ENCODE measurements around the gene MMD. TPM values are rescaled to one million over a fixed set of nuclear protein-coding genes. Genes with fewer than 3 reads are reported as not detected.
"Not testable (repeated sequence)": the region's sequence is repeated elsewhere in the genome, so short reads cannot be mapped to it uniquely, and the experiment has no call there.

Gene MMD
- polyA plus RNA-seq, 3 donors = 4.0 to 87.5 (median 59.2) TPM

DNA sequence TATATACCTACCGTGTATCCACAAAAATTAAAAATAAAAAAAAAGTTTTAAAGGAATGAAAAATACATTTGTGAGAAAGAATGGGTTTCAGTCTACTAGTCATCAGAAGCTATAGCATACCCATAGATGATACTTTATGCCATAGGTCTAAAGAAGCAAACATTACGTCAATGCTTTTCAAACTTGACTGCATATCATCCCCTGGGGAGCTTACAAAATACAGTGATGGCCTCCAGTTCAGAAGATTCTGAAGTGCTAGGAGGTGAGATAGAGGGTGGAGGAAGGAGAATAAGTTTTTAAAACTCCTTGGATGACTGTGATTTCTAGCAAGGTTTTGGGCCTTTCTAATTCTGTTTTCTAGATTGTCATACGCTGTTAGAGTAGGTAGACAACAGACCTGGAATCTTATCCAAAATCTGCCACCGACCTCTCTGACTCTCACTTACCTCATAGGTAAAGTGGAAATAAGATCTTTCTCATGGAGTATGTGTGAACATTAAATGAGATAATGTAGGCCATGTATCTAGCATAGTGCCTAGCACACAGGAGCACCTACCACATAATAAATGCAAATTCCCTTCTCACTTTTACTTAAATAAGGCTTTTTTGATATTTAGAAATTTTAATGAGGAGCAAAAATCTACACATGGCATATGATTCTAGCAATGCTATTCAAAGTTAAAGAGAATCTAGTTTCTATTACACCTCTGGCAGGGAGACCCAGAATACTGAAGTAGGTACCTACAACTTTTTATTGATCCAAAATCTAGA lies 12.4 kb downstream of the MMD start:
- 92 to 96% (median 93%) methylated on average over 4 of the region's 4 CpGs for WGBS, 3 donors
- H3K27ac ChIP-seq (ENCODE audit: low read depth, low read length) = no peak overlapping the region

DNA sequence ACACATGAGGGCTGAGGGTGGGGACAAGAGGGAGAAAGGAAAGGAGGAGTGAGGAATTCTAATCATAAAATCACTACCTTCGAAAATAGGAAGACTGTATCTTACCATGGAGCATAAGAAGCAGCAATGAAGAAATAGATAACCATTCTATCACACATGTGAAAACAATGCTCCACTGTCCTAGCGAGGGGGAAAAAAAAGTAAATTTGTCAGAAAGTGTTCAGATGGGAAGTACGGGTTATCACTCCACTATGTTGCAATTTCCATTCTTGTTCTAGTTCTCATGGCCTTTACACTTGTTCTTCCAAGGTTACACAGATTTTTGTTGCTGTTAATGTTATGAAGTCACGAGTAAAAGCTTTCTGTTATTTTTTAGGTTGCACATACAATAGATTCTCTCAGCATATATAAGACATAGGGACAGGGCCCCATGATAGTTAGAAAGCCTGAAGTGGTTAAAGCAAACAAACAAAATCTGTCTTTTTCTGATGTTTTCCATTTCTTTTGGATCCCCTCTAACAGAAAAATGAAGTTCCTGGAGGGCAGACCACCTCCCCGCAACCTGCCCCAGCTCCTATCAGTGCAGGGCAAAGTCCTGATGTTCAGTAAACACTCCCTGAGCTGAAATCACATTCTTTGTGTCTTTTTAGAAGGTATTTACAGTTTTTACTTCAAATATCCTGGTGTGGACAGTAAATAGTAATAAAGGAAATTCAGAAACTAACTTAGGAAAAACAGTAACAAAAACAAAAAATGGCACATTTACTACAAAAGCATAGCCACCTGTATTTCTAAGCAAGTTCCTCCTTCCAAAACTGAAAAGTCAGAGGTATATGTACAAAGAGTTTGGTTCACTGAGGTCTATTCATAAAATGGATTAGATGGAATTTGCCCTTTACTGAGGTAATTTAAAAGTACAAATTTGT lies 13.7 kb downstream of the MMD start:
- H3K27ac ChIP-seq (ENCODE audit: low read depth, low read length) = no peak overlapping the region
- 43 to 74% (median 69%) methylated on average over 5 of the region's 5 CpGs for WGBS, 3 donors

DNA sequence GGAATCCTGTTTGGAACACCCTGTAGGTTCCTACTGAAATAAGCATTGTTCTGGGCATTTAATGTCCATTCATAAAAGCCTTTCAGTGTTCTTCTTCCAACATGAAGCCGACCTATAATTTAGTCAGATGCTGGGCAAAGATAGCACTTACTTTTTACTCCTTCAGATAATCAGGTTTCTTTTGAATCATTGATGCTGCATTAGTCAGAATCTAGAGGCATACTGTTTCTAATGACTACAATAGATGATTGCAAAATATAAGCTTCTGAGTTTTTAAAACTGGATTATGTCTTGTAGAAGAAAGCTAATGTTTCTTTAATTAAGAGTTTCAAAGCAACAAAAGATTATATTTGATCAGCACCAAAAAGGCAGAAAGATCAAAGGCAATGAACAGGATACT lies 16.0 kb downstream of the MMD start:
- no peak overlapping the region for H3K27ac ChIP-seq (ENCODE audit: low read depth, low read length)
- 93 to 99% (median 93%) methylated on average over 1 of the region's 1 CpG for WGBS, 3 donors

DNA sequence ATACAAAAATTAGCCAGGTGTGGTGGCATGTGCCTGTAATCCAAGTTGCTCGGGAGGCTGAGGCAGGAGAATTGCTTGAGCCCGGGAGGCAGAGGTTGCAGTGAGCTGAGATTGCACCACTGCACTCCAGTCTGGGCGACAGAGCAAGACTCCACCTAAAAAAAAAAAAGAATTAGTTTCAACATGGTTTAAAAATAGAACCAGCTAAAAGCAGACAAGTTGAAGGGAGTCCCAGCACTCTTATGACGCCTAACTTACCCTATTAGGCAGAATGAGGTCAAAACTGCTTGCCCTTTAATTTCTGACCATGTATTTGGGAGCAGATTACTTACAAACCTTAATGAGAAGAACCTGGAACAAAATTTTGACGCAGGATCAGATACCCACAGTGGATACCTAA lies 17.4 kb downstream of the MMD start:
- WGBS, 3 donors = 82 to 96% (median 83%) methylated on average over 5 of the region's 5 CpGs
- not testable (repeated sequence) for H3K27ac ChIP-seq (ENCODE audit: low read depth, low read length)

DNA sequence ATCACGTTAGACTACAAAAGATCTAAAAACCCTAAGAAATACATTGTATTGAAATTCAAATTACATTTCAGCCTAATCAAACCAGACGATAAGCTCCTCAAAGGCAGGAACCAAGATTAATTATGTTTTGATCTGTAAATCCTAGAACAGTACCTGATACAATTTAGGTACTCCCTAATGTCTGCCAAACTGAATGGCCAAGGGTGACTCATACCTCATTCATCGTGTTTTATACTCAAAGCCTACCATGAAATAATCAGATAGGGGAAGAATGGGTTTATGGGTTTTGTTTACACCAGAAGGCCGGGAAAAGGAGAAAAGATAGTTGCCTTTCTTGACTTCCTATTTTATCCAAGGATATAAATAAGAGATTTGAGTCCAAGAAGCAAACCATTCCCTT lies 19.3 kb downstream of the MMD start:
- no peak overlapping the region for H3K27ac ChIP-seq (ENCODE audit: low read depth, low read length)
- 83 to 91% (median 85%) methylated on average over 4 of the region's 4 CpGs for WGBS, 3 donors

DNA sequence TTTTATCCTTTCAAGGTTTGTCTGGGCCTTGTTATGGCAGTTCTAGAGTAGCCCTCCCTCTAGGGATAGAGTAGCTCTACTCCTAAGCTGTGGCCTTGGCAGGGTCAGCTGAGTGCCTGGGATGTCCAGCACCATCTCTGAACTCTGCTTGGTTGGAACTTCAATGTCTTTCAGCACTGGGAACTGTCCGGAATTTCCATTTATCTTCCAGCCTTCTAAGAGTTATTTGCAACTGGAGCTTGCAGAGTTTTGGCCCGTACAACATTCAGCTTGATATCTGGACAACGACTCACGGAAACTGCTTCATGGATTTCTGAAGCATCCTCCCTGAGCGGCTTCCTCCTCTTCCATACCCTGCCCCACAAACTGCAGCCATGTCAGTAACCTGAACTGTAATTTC lies 22.9 kb downstream of the MMD start:
- H3K27ac ChIP-seq (ENCODE audit: low read depth, low read length) = no peak overlapping the region
- 78 to 88% (median 81%) methylated on average over 5 of the region's 5 CpGs for WGBS, 3 donors

DNA sequence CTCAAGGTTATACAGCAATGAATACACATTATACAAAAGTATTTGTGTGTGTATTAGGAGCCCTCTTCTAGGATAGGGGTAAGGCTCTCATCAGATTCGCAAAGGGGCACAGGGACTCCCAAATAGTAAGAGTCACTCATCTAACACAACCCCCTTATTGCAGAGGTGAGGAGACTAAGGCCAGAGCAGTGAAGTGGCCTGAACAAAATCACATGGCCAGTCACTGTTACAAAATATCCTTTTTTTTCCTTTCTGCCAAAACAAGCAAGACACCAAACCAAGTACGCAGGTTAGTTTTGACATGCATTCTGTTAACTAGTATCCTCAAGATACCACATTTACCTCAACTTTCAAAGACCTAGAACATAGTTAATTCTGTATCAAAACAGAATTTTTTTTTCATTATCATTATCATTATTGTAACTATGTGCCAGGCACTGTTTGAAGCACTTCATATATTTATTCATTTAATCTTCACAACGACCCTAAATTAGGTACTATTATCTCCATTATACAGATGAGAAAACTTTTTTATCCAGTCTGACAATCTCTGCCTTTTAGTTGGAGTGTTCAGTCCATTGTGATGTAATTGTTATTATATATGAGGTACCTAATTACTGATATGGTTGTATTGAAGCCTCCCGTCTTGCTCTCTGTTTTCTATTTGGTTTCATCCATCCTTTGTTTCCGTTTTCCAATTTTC lies 25.7 kb downstream of the MMD start:
- H3K27ac ChIP-seq (ENCODE audit: low read depth, low read length) = no peak overlapping the region
- WGBS, 3 donors = 92 to 97% (median 94%) methylated on average over 5 of the region's 5 CpGs

DNA sequence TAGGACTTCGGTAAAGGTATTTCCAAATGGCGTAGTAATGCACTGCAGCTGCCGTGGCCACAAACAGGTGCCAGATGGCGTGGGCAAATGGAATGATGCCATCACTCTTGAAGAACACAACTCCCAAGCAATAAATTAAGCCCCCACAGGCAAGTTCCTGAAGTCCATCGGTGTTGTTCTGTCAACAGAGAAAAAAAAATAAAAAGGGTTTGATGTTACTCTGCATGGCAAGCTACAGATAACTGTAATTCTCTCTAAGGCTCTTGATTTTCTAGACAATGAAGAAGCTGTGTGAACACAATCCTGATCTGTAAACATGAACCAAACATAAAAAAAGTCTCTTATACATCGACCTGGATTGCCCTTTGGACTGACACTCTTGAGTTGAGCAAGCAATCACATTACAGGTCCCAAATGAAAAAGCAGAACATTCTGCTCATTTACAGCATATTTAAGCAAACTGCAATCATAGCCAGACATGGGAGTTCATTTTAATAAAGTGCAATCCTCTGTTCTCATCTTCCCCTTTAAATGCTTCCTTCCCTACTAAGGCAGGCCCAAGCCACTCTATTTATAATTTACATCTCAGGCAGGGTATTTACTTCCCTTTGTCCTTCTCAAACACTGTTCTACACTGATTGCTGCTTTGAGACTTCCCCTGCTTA lies 27.1 kb downstream of the MMD start:
- 66 to 80% (median 77%) methylated on average over 6 of the region's 6 CpGs for WGBS, 3 donors
- no peak overlapping the region for H3K27ac ChIP-seq (ENCODE audit: low read depth, low read length)

DNA sequence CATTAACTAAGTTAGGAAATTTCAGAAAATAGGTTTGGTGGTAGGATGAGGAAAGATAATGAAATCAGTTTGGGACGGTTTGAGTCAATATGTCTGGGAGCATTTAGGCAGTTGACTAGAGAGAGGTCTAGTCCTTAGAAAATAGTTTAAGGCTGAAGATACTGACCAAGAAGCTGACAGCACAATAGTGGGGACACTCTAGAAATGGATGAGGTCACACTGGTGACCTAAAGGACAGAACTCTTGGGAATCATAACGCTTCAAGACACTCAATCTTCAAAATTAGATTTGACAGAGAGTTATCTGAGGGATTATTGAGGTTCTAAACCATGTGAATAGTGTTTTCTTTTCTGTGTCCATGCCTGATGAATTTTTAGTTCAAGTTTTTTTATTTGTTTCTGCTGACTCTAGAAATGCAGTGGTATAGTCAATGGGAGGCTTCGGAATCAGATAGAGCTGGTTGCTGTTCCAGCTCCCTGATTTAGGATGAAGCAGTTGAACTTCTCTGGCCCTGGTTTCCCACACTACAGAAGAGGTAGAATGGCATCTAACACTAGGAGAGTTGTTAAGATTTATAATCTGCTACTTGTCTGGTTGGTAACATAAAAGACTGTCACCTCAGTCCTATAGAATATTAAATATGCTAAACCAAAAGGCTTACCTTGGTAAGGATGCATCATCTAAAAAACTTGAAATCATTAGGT lies 29.7 kb downstream of the MMD start:
- WGBS, 3 donors = 85 to 97% (median 93%) methylated on average over 3 of the region's 3 CpGs
- no peak overlapping the region for H3K27ac ChIP-seq (ENCODE audit: low read depth, low read length)

DNA sequence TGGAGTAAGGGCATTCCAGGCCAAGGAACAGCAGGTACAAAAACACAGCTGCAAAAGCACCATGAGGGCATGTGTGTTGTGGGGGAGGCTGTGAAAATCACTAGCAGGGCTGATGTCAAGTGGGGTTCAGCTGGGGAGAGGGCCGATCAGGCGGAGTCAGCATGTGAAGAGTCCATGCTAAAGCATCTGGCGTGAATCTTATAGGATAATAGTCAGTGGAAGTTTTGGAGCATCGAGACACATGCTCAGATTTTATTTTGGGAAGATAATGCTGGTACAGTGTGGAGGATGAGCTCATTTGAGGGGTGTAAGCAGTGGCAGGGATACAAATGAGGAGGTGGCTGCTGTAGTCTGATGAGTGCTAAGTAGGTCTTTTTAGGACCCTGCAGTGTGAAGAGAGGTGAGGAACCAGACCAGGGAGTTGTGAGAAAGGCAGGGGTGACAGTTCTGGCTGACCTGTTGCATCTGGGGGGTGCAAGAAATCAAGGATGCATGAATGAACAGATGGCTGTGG lies 30.3 kb downstream of the MMD start:
- H3K27ac ChIP-seq (ENCODE audit: low read depth, low read length) = no peak overlapping the region
- WGBS, 3 donors = 96 to 97% (median 96%) methylated on average over 4 of the region's 4 CpGs

DNA sequence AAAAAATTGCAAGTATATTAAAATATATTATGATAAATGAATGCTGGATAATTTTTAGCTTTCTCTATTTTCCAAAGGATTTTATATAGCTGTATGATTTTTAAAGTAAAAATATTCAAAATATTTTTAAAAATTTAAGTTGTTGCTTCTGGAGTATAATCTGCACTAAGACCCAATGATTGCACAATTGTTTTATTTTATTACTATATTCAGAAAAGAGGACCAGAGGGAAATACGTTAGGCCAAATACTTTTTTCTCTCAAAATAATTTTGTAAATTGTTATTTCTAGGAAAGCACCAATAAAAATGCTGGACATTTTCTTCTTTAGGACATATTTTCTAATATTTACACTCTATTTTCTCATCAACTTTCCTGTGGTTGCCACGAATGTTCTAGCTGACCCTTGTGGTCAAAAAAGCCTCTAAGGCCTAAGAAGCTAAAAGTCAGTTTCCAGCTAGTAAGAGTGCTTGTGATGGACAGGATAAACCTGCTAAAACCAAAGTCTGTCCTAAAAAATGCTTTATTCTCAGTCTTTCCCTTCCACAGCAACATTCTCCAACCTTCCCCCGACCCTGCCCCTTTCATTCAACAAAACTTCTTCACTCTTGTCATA lies 31.2 kb downstream of the MMD start:
- no peak overlapping the region for H3K27ac ChIP-seq (ENCODE audit: low read depth, low read length)
- 62 to 83% (median 82%) methylated on average over 3 of the region's 3 CpGs for WGBS, 3 donors

DNA sequence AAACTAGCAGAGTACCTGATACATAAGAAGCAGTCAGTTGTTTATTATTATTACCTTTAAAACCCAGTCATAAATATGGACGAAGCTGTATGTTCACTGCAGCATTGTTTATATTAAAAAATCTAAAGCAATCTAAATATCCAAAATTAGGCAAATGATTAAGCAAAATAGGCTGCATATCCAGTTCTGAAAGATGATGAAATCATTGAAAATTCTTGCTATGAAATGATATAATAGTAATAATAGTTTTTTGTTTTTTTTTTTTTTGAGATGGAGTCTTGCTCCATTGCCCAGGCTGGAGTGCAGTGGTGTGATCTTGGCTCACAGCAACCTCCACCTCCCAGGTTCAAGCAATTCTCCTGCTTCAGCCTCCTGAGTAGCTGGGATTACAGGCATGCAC lies 31.9 kb downstream of the MMD start:
- not testable (repeated sequence) for H3K27ac ChIP-seq (ENCODE audit: low read depth, low read length)
- 80 to 94% (median 93%) methylated on average over 1 of the region's 1 CpG for WGBS, 3 donors

DNA sequence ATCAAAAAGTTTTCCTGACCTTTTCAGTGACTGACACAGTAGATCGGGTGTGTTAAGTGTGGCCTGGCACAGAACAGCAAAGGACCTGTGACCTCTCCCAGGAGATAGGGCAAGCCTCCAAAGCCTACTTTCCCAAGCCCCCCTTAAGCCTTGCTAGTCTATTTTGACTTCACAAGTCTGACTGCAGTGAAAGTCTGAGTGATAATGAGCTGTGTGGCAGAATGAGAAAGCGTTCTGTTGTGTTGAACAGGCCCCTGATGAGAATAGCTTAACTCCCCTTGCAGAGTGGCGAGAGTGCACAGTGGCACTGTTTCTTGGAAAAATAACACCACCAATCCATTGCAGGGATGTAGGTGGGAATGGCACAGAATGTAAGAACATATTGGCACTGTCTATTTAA lies 32.8 kb downstream of the MMD start:
- H3K27ac ChIP-seq (ENCODE audit: low read depth, low read length) = no peak overlapping the region
- WGBS, 3 donors = 71 to 81% (median 78%) methylated on average over 3 of the region's 3 CpGs

DNA sequence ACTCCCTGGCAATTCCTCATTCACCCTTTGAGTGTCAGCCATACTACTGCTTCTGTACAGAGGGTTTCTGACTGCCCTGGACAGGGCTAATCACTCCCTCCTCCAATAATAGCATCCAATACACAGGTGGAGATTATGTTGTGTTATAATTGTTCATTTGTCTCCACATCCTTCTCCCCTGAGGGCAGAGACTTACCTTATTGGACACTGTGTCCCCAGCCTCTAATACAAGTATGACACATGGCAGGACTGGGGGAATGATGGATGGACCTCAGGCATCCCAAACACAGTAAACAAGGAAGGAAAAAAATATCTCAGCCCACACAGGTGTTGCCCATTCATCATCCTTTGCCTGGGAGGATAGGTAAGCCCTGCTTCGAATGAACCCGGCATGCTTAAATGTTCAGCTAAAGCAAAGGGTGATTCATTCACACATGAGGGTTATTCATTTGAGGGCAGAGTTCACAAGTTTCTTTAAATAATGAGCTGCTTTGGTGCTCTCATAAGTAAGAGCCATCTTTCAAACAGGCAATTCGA lies 34.8 kb downstream of the MMD start:
- WGBS, 3 donors = 49 to 80% (median 71%) methylated on average over 3 of the region's 3 CpGs
- no peak overlapping the region for H3K27ac ChIP-seq (ENCODE audit: low read depth, low read length)

DNA sequence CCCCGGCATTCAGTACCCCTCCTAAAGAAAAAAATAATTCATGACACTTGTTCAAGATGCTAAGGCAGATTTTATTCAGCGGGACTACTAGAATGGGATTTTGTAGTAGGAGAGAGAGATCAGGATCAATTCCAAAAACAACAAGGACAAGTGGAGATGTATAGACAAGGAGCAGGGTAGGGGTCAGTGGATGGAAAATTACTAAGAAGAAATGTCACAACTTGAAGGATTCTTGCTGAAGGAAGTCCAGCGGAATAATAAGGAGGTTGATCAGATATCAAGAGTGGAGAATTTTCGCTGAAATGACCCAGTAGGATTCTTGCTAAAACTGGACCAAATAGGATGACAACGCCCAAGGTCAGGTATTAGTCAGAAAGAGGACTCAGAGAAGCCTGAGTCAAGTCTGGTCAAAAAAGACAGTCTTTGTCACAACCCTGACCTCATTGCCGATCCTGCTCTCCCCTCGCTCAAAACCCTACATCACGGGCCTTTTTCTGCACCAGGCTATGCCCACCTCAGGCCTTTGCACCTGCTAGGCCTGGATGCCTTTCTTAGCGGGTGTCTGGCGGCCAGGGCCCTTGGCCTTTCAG lies 36.9 kb downstream of the MMD start:
- H3K27ac ChIP-seq (ENCODE audit: low read depth, low read length) = no peak overlapping the region
- 81 to 94% (median 88%) methylated on average over 10 of the region's 10 CpGs for WGBS, 3 donors

DNA sequence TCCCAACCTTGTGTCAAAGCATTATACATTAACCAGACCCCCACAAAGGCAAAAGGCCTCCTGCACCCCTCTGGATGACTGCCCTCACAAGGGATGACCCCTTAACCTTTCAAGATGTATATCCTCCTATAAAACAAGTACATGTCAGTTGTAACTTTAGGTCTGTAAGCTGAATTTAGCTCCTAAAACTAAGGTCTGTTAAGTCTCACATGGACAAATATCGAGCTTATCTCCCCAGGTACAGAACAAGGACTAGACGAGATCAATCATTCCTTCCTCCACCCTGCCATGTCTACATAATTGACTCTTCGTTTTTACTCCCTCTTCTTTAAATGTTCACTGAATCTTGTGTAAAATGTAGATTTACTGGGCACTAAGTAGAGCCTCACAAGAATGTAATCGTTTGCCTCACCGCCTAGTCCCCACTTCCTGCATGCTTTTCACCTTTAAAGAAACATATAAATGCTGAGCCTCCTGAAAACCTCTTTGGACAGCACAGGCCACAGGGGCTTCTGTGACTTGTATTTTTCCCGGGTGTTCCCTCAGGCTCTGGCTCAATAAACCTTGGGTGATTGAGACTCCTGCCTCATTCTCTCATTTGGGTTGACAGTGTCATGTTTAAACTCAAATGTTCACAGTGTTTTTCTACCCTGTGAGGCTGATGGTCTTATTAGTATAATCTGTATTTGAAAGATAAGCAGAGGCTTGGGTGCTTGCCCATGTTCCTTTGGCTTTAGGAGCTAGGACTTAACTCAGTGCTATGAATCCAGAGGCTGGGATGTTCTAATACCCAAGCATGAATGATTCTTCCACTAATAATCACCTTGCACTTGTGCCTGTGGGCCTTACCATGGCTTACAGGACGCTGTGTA lies 37.6 kb downstream of the MMD start:
- 51 to 72% (median 69%) methylated on average over 6 to 7 of the region's 7 CpGs for WGBS, 3 donors
- H3K27ac ChIP-seq (ENCODE audit: low read depth, low read length) = no peak overlapping the region

Measured in adipose tissue (tissue), 3 donors.